Sciatic nerve (tissue), 2 donors: ENCODE data around the gene IQSEC3. TPM values are rescaled to one million over a fixed set of nuclear protein-coding genes. Genes with fewer than 3 reads are reported as not detected.

Source experiments
- ATAC-seq: fragments of 200-7000 bp; cut with Tn5 transposase; one replicate; pipeline ENCODE4 v1.9.1; 2020; ENCODE audit warnings: mild to moderate bottlenecking, moderate library complexity
- DNase-seq: peaks from one replicate; pipeline ENCODE4 v3.0.0-alpha.2; 2020; ENCODE audit warnings: low spot score
- intact Hi-C: fragments of 100-400 bp; cut with DNase I; formaldehyde crosslinking; loops from one replicate; pipeline ENCODE4 v1.14.2; 2022
- total RNA-seq: library from RNA; stranded (reverse); fragmentation: NEBNext Ultra II Directional; extraction: Animal tissue kit (Norgen Biotek cat#: 25700); gene quantifications from one replicate; pipeline ENCODE4 v1.2.1, GENCODE V29; 2021
- donor health status: DM: no; HTN: no; CAD: no.
- donor health status: DM: no; HTN: no; CAD: no.

IQSEC3 gene
- total RNA-seq, 1 donor from 2014 or later: 6.8 TPM

DNA sequence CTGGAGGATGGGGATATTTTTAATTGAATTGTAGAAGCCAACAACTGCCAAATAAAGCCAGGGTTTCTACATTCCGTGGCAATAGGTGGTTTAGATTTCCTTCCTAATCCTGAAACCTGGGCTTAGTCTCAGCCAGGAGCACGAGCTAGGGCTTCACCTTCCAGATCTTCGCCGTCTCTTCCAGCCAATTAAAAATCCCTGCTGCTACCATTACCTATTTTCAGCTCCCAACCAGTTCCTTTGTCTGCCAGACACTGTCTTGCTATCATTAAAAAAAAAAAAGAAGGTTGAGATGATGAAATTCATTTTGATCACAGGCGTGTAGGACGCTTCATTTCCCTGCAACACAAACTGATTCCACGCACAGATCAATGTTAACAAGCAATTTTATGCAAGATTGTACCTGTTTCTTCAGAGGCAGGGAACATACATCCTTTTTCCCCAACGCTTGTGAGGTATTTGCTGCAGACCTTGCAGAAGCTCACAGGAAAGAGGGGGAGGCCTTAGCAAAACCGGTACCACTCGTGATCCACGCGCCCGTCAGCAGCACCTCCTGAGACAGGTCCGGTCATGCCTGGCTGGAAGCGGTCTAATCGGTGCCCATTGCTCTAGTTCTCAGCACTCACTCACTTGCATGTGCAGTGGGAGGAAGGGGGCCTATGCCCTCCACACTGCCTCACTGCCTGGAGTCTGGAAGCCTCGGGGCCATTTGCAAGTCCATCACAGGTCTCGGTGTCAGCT lies 82.3 kb downstream of the IQSEC3 start:
- DNase-seq: no peak
- intact Hi-C loops: loop anchor here (1.0 kb wide), 1 partner anchor 18 kb away; no protein-coding TSS in a partner anchor
- ATAC-seq: no peak

DNA sequence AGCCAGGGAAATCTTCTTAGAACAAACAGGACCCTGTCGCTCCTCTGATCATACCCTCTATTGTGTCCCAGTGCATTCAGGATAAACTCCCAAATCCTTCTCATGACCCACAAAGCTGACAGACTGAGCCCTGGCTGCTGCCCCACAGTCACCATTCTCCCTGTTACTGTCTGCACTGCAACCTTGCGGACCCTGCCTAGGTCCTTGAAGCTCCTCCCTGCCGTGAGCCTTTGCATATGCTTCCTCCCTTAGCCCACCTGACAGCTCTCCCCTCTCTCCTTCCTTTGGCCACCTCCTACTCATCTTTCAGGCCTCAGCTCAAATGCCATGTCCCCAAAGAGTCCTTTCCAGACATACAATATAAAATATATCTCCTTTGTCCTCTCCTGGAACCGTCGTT lies 85.0 kb downstream of the IQSEC3 start:
- ATAC-seq: no peak

DNA sequence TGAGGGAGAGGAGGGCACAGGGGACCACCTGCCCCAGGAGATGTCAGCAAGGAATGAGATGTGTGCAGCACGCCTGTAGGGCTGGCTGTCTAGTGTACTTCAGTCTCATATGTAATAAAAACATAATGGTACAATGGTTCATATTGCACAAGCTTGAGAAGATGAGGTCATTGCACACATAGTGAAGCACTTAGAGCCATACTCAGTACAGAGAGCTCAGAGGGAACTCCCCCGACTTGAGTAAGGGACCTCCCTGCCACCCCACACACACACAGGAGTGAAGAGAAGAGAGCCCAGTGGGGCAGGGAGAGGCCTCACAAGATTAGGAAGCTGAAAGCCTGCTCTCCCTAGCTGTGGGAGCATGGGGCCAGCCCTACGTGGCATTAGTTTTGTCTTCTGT lies 85.9 kb downstream of the IQSEC3 start:
- intact Hi-C loops: no loop called here
- no peak for ATAC-seq
- no peak for DNase-seq

More for the DNA sequence above, 85.0 kb downstream of the IQSEC3 start:
- DNase-seq: no peak
- intact Hi-C loops: no loop called here

DNA sequence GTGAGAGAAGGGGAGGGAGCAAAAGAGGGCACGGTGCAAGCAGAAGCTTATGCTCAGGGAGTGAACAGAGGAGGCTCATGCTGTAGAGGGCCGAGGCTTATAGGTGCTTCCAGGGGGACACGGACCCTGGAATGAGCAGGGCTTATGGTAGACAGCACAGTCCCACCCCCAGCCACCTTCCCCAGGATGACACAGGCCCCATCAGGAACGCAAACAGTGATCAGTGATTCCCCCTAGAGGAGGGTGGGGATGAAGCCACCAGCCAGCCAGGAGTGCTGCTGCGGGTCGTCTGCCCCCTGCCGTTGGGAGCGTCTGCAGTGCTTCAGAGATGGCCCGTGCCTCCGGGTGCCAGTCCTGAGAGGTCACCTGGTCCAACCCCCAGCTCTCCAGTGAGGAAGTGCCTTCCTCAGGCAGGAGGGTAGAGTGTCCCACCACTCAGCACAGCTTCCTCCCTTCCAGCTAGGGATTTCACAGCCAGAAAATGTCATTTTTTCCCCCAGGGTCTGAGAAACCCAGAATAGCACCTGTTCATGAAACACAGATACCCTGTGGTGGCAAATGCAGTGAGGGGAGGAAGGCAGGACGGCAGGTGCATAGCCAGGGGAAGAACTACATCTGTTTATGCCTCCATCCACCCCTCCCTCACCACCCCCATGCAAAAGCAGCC lies 86.6 kb downstream of the IQSEC3 start:
- intact Hi-C loops: no loop called here
- DNase-seq (peak; percentile 71), ATAC-seq (peak; percentile 79)

DNA sequence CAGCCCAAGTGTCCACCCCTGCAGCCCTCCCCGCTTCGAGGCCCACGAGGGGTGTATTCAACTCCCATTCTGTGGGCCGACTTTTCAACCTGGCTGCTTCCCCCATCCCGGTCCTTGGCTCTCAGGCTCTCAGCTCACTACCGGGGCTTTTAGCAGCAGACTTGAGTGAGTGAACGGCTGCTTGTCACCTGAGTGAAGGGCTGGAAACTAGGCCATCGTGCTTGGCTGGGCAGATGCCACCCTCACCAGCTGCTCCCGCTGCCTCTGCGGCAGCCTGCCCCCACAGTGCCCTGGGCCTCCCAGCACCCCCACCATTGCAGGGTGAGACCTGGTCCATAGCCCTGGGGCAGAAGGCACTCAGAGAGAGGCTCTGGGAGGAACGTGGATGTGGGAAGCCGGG lies 87.5 kb downstream of the IQSEC3 start:
- no peak for DNase-seq
- no peak for ATAC-seq

DNA sequence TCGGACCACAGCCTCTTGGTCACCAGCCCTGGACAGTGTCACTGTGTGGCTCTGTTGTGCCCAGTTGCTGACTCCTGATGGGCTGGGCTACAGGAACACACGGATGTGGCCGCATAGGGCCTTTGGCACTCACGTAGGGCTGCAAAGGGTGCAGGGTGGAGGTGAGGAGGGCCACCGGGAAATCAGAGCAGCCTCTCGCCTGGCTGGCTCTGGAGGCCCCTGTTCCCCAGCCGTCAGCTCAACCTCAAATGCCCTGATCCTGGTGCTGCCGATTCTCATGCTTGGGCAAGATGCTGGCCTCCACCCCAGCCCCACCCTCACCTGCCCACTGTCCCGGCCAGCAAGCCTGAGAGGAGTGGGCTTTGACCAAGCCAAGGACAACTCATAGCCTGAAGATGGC lies 88.4 kb downstream of the IQSEC3 start:
- DNase-seq (no peak), ATAC-seq (no peak)
- intact Hi-C loops: no loop called here

More for the DNA sequence above, 87.5 kb downstream of the IQSEC3 start:
- intact Hi-C loops: no loop called here

DNA sequence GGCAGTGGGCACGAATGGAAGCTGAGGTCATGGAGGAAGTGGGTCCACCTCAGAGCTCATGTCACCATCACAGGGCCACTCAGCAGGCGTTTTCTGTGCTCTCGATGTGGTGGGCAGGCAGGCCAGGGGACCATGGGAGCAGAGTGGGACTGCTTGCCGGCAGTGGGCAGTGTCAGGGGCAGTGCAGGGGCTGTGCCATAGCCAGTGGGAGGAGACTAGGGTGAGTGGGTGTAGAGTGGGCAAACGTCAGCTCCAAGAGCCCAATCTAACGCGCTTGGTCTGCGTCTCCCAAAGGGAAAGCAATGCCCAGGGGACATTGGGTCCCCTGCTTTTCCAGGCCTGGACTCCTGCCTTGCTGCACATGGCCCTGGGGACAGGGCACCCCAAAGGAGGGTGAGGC lies 89.1 kb downstream of the IQSEC3 start:
- DNase-seq: no peak
- intact Hi-C loops: no loop called here
- no peak for ATAC-seq

DNA sequence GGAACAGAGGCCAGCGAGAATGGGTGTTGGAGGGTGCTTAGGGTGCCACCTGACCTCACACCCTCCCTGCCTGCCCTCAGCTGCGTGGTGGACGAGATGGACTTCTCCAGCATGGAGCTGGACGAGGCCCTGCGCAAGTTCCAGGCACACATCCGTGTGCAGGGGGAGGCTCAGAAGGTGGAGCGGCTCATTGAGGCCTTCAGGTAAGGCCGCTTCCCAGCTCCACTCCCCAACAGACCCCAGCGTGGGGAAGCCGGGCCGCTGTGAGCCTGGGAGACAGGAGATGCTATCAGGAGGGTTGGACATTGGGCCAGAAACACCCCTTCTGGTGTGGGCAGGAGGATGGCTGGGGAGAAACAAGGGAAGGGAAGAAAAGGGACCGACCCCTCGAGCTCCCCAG lies 90.4 kb downstream of the IQSEC3 start:
- intact Hi-C loops: no loop called here
- ATAC-seq (no peak), DNase-seq (no peak)

DNA sequence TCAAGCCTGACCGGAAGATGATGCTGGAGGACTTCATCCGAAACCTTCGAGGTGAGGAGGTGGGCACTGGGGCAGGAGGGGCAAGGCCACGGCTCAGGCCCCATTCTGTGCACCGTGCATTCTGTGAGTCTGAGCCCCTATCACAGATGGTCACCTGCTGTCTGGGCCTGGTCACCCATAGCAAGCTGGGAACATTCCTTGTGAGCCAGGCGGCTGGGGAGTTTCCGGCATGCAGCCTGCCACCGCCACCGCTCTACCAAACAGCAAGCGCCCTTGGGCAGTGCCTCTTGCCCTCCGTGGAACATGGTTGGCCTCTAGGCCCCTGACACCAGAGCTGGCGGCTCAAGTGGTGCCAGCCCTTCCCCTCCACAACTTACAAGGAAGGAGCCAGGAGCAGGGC lies 91.1 kb downstream of the IQSEC3 start:
- ATAC-seq: no peak
- intact Hi-C loops: no loop called here
- DNase-seq: no peak

DNA sequence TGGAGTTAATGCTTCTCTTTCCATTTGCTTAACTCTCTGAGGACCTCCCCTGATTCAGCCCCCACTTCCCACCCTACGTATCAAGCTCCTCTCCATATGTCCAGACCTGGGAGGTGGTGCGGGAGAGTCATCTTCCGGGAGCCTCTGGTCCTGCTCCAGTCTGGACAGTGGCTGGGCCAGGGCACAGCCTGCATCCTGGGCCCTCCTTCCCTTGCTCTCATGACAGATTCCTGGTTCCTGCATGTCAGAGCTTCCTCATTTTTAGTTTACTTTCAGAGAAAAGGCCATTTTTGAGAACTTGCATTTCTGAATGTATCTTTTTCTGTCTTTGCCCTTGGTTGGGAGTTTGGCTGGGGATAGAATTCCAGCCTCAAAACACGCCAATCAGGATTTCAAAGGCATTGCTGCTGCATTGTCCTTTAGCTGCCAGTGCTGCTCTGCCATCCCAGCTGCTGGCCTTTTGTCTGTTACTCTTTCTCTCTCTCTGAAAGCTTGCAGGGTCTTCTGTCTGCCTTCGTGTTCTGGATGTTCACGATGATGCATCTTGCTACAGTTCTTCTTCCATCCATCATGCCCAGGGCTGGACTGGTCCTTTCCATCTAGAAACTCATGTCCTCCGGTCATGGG lies 92.7 kb downstream of the IQSEC3 start:
- peak; percentile 40 for ATAC-seq
- intact Hi-C loops: no loop called here
- DNase-seq: no peak

DNA sequence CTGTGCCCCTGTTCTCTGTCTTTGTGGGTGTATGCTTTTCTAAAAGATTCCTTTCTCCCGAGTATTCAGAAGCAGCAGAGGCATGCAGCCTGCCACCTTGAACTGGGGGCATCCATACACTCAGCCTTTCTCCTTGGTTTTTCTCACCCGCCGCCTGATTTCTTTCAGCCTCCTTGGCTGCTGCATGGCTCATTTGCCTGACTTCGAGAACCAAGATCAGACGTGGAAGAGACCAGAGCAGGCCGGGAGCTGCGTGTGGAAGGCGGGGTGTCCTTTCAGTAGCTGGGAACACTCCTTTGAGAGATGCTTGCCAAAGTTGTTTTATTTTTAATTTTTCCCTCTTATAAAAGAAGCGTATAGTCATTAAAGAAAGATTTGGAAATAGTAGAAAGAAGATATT lies 94.3 kb downstream of the IQSEC3 start:
- DNase-seq: no peak
- no peak for ATAC-seq
- intact Hi-C loops: no loop called here

DNA sequence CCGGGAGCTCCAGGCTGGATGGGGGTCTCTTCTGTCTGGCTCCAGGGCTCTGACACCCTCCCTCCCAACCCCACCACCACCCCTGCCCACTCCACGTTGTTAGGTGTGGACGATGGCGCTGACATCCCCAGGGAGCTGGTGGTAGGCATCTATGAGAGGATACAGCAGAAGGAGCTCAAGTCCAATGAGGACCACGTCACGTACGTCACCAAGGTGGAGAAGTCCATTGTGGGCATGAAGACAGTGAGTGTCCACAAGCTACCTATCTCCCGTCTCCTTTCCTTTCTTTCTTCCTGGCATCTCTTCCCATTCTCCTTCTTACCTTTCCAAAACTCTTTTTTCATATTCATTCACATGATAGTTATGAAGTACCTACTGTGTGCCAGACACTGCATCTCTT lies 95.3 kb downstream of the IQSEC3 start:
- intact Hi-C loops: no loop called here
- no peak for DNase-seq
- ATAC-seq: no peak

DNA sequence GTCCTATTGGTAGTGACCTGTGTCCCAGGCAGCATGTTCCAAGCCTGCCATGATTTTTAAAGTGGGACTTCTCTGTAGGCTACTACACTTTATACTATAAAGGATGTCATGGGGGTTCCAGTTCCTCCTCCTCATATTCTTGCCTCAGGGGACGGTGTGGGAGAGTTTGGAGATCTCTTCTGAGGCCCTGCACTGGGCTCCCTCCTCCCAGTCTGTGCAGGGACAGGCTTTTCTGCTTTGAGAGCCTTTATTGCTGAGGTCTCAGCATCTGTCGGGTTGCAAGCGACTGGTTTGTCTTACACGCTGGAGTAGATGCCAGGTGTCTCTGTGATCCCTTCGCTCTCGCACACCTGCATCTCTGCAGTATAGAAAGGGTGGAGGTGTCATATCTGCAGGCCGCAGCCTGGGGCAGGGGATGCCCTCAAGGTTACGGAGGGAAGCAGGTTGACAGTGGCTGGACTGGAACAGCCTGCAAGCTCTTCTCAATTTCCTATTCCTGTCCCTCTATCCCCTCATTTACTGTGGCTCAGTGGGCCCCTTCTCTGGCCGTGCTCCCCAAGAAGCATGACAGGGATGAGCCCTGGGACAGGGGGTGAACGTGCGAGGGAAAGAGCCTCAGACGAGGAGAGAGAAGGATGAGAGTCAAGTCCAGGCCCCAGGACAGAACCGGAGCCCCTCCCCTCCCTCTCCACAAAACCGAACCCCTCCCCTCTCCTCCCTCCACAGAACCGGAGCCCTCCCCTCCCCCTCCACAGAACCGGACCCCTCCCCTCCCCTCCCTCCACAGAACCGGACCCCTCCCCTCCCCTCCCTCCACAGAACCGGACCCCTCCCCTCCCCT lies 96.1 kb downstream of the IQSEC3 start:
- intact Hi-C loops: no loop called here
- DNase-seq (no peak), ATAC-seq (no peak)

DNA sequence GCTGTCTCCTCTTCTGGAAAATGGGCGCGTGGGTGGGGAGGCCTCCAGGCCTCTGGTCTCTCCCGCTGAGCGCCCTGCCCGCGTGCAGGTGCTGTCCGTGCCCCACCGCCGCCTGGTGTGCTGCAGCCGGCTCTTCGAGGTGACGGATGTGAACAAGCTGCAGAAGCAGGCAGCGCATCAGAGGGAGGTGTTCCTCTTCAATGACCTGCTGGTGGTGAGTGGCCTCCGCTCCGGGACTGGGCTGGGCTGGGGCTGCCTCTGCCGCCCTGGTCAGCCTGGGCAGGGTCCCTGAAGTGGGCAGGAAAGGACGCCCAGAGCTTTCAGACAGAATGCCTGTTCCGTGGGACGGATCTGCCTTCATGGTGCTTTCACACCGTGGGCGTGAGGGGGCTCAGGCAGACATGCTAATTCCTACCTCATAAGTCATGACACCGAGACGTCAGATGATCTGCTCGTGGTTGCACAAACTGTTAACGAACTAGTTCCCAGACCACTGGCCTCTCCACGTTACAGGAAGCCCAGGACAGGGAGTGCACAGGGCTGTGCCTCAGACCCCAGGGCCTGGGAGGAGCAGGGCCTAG lies 96.9 kb downstream of the IQSEC3 start:
- DNase-seq (no peak), ATAC-seq (no peak)
- intact Hi-C loops: no loop called here

DNA sequence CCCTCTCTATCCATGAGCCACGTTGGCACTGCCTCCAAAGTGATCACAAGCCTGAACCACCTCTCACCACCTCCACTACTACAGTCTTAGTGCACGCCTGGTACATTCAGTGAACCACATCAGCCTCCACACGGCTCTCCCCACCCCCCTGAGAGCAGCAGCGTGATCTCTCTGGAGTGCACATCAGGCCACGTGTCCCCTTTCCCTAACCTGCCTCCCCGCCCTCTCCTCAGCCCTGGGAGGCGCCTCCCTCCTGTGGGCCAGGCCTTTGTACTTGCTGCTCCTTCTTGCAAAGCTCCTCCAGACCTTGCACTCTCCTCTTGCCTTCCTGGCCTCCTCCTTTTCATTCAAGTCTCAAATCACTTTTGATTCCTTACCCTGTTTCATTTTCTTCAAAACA lies 97.6 kb downstream of the IQSEC3 start:
- DNase-seq (no peak), ATAC-seq (peak; percentile 27)
- intact Hi-C loops: no loop called here

DNA sequence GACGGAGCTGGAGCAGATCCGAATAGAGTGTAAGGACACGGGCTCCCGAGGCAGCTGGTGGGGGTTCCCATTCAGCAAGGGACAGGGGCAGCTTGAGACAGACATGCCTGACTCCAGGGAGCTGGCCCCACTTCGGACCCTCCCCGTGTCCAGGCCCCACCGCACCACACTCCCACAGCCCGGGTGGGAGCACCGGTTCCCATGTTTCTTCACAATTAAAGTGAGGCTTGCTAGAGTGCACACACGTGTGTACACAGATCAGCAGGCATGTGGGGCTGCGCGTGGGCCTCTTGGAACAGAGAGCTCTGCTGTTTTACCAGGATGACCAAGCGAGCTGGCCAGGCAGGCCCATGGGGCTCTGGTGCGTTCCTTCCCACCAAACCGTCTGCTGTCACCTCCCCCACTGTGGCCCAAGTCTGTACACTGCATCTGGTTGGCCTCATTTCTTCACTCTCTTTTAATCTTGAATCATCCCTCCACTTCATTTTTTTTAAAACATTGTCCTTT lies 99.3 kb downstream of the IQSEC3 start:
- ATAC-seq: no peak
- intact Hi-C loops: no loop called here

DNA sequence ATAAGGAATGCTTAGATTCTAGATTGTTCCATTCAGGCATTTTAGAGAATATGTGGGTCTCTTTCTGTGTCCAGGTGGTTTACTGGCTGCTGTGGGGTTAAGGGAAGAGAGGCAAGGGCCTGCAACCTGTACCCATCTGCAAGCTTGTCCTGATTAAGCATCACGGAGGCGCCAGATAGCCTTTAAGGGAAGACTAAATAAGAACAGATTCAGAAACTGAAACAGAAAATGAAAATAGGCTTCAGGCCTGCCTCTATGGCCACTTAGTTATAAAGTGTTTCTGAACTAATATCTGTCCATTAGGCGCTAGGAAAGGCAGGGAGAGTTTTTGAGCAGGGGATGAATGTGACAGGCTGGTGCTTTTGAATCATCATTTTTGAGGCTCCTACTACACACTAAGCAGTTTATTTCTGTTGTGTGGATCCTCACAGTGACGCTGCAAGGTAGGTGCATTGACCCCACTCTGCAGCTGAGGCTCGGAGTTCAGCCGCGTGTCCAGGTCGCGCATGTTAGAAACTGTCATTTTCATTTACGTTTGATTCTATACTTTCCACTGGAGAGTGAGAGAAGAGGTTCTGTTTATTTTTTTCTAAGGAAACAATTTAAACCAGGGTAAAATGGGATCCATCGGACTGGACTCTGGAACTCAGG lies 100.0 kb downstream of the IQSEC3 start:
- intact Hi-C loops: no loop called here
- ATAC-seq: no peak
- no peak for DNase-seq

More for the DNA sequence above, 99.3 kb downstream of the IQSEC3 start:
- no peak for DNase-seq

DNA sequence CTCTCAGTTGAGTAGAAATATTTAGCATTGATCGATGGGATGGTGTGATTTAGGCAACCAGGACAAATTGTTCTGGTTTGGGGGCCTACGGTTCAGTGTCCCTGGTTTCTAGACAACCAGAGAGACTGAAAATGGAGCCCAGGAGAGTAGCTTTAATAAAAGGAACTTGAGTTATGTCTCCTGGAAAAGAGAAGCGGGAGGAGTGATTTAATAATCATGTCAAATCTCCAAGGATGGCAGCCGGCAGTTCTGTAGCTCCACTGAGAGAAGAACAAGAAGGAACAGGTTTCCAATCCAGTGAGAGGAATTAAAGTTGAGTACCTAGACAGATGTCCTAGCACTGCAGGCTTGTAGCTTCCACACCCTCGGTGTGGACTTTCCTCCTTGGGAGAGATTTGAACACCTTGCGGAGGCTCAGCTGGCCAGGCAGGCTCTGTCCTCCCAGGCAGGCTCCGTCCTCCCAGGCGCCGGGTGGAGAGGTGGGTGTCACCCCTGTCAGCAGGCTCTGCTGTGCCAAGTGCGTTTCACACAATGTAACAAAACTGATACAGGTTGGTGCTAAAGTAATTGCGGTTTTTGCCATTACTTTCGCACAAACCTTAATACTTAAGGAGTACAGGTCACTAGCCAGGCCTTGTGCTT lies 101.5 kb downstream of the IQSEC3 start:
- intact Hi-C loops: no loop called here
- DNase-seq: no peak
- ATAC-seq: no peak
